ENCODE measurements around the gene CDK16.

- no peak for TF ChIP-seq CTCF (IDR thresholded peaks at IDR 0.05)
- TF ChIP-seq POLR2A (IDR thresholded peaks at IDR 0.05): no peak
Observed at GRCh38 chrX:47170861-47171692, 47.4 kb upstream of the CDK16 start.
